ENCODE measurements around the gene GOLGA8R. TPM values are rescaled to one million over a fixed set of nuclear protein-coding genes. Genes with fewer than 3 reads are reported as not detected.
"Not testable (repeated sequence)": the region's sequence is repeated elsewhere in the genome, so short reads cannot be mapped to it uniquely, and the experiment has no call there.

GOLGA8R gene
- 1 to 10 TPM; 2.2 to 2.9 (median 2.7) TPM for total RNA-seq

DNA sequence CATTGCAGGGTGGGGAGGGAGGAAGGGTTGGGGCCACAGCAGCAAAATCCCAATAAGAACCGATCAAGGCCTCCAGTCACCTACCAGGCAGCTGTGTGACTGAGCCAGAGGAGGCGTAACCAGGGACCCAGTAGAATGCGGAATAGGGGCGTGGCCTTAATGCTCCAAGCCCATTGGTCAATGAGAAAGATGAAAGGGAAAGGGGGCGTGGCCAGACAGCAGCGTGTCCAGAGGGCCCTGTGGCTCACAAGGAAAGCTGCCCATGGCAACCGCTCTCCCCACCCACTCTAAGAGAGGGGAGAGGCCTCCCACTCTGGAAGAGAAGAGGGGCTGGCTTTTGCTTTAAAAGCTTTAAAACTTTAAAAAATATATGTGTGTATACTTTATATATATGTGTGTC lies at the start of gene GOLGA8R:
Gene GOLGA8R (minus strand): TSS at position 101 of the 400 bp plus-strand sequence. CDS start 98 bp downstream, at position 3.
- H3K27me3 ChIP-seq; H3K9me3 ChIP-seq; DNase-seq (ENCODE audit: extremely low spot score); intact Hi-C loops (cut with DNase I); H3K36me3 ChIP-seq; H3K27ac ChIP-seq (replicated peaks in 1 of 4); H3K4me1 ChIP-seq; H3K4me3 ChIP-seq: not testable (repeated sequence)
- no CpG with 5 or more reads among the region's 7 CpGs for WGBS

GRCh38 chr15:30463849-30464248 lies 49.8 kb upstream of the GOLGA8R start:
- H3K9me3 ChIP-seq; DNase-seq (ENCODE audit: extremely low spot score); H3K4me3 ChIP-seq; H3K4me1 ChIP-seq; H3K27me3 ChIP-seq; H3K27ac ChIP-seq (replicated peaks in 1 of 4); H3K36me3 ChIP-seq; intact Hi-C loops (cut with DNase I): not testable (repeated sequence)
- no CpG with 5 or more reads among the region's 1 CpG for WGBS

- H3K9me3 ChIP-seq; H3K27ac ChIP-seq (replicated peaks in 1 of 4); H3K4me3 ChIP-seq; H3K36me3 ChIP-seq; DNase-seq (ENCODE audit: extremely low spot score); H3K27me3 ChIP-seq; intact Hi-C loops (cut with DNase I); H3K4me1 ChIP-seq: not testable (repeated sequence)
- WGBS: no CpG with 5 or more reads among the region's 9 CpGs
Measured at GRCh38 chr15:30462176-30462575, 48.1 kb upstream of the GOLGA8R start.

DNA sequence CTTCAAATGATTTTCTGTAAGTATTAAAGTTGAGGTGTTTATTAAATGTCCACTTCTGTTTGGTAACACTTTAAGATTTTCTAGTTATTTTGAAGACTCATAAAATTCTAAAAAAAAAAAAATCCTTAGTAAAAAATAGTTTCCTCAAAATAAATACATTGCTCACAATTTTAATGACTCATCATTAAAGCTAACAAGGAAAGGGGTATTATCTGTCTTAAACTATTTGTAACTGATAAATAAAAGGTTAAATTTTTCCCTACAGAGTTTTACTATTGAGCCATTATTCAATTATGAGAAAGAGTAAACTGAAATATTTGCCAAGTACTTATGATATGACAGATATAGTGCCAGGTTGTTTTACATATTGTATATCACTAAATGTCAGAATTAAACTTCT lies 38.6 kb upstream of the GOLGA8R start:
- H3K4me3 ChIP-seq; intact Hi-C loops (cut with DNase I); DNase-seq (ENCODE audit: extremely low spot score): not testable (repeated sequence)

GRCh38 chr15:30438348-30438747 lies 24.3 kb upstream of the GOLGA8R start:
- H3K27ac ChIP-seq (replicated peaks in 1 of 4); H3K4me3 ChIP-seq; DNase-seq (ENCODE audit: extremely low spot score); H3K27me3 ChIP-seq; H3K36me3 ChIP-seq; intact Hi-C loops (cut with DNase I); H3K9me3 ChIP-seq; H3K4me1 ChIP-seq: not testable (repeated sequence)
- no CpG with 5 or more reads among the region's 3 CpGs for WGBS

More for the DNA sequence above, 38.6 kb upstream of the GOLGA8R start:
- H3K27me3 ChIP-seq; H3K4me1 ChIP-seq; H3K27ac ChIP-seq (replicated peaks in 1 of 4); H3K36me3 ChIP-seq; H3K9me3 ChIP-seq: not testable (repeated sequence)

- H3K4me3 ChIP-seq; DNase-seq (ENCODE audit: extremely low spot score); H3K9me3 ChIP-seq; H3K27ac ChIP-seq (replicated peaks in 1 of 4); H3K27me3 ChIP-seq; H3K4me1 ChIP-seq; intact Hi-C loops (cut with DNase I); H3K36me3 ChIP-seq: not testable (repeated sequence)
- 99% methylated on average over 4 of the region's 5 CpGs for WGBS
Measured at GRCh38 chr15:30435878-30436277, 21.8 kb upstream of the GOLGA8R start.

DNA sequence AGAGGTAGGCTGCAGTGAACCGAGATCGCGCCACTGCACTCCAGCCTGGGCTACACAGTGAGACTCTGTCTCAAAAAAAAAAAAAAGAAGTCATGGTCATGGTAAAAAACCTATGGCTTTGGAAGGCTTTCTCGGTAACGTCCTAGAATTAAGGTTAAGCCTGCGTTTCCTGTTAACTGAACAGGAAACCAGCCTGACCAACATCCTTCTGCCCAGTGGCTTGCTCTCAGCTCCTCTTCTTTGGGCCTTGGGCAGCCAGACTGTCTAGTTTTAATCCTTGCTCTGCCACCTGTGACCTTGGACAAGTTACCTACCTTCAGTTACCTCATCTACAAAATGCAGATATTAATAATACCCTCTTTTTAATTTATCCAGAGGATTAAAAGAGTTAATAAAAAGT lies 6.7 kb upstream of the GOLGA8R start:
- H3K36me3 ChIP-seq; H3K4me1 ChIP-seq; H3K27ac ChIP-seq (replicated peaks in 1 of 4); H3K9me3 ChIP-seq; H3K27me3 ChIP-seq; intact Hi-C loops (cut with DNase I); H3K4me3 ChIP-seq; DNase-seq (ENCODE audit: extremely low spot score): not testable (repeated sequence)
- 84% methylated on average over 6 of the region's 6 CpGs for WGBS

- intact Hi-C loops (cut with DNase I); H3K4me3 ChIP-seq; H3K27me3 ChIP-seq; H3K9me3 ChIP-seq; H3K36me3 ChIP-seq; DNase-seq (ENCODE audit: extremely low spot score); H3K27ac ChIP-seq (replicated peaks in 1 of 4); H3K4me1 ChIP-seq: not testable (repeated sequence)
- WGBS: 88% methylated on average over 5 of the region's 6 CpGs
Measured at GRCh38 chr15:30407636-30408035, 6.4 kb downstream of the GOLGA8R start.

DNA sequence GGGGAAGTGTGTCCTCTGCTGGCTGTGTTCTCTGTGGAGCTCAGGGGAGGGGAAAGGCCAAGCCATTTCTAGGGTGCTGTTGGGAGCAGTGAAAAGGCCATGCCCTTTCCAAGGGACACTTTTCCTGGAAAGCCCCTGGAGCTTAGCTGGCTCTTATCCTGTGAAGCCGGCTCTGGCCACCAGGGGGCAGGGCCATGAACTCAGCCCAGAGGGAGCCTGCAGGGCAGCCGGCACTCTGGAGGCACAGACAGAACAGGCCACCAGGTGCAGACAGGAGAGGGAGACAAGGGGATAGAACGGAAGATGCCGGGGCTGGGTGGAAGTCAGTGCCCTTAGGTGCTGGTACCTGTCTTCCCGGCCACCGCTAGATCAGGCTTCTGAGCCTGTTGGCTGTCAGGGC lies 15.1 kb downstream of the GOLGA8R start:
- H3K4me1 ChIP-seq; DNase-seq (ENCODE audit: extremely low spot score); intact Hi-C loops (cut with DNase I); H3K9me3 ChIP-seq; H3K27me3 ChIP-seq; H3K27ac ChIP-seq (replicated peaks in 1 of 4); H3K4me3 ChIP-seq; H3K36me3 ChIP-seq: not testable (repeated sequence)
- TF ChIP-seq, protein P1, sequence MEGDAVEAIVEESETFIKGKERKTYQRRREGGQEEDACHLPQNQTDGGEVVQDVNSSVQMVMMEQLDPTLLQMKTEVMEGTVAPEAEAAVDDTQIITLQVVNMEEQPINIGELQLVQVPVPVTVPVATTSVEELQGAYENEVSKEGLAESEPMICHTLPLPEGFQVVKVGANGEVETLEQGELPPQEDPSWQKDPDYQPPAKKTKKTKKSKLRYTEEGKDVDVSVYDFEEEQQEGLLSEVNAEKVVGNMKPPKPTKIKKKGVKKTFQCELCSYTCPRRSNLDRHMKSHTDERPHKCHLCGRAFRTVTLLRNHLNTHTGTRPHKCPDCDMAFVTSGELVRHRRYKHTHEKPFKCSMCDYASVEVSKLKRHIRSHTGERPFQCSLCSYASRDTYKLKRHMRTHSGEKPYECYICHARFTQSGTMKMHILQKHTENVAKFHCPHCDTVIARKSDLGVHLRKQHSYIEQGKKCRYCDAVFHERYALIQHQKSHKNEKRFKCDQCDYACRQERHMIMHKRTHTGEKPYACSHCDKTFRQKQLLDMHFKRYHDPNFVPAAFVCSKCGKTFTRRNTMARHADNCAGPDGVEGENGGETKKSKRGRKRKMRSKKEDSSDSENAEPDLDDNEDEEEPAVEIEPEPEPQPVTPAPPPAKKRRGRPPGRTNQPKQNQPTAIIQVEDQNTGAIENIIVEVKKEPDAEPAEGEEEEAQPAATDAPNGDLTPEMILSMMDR (IDR thresholded peaks at IDR 0.05): peak; percentile 16 to 33 (median 18)
- WGBS: no CpG with 5 or more reads among the region's 6 CpGs

GRCh38 chr15:30393664-30393991 lies 20.4 kb downstream of the GOLGA8R start:
- H3K27me3 ChIP-seq; H3K36me3 ChIP-seq; DNase-seq (ENCODE audit: extremely low spot score); H3K4me3 ChIP-seq; H3K4me1 ChIP-seq; H3K27ac ChIP-seq (replicated peaks in 1 of 4); intact Hi-C loops (cut with DNase I); H3K9me3 ChIP-seq: not testable (repeated sequence)
- WGBS: no CpG with 5 or more reads among the region's 23 CpGs

DNA sequence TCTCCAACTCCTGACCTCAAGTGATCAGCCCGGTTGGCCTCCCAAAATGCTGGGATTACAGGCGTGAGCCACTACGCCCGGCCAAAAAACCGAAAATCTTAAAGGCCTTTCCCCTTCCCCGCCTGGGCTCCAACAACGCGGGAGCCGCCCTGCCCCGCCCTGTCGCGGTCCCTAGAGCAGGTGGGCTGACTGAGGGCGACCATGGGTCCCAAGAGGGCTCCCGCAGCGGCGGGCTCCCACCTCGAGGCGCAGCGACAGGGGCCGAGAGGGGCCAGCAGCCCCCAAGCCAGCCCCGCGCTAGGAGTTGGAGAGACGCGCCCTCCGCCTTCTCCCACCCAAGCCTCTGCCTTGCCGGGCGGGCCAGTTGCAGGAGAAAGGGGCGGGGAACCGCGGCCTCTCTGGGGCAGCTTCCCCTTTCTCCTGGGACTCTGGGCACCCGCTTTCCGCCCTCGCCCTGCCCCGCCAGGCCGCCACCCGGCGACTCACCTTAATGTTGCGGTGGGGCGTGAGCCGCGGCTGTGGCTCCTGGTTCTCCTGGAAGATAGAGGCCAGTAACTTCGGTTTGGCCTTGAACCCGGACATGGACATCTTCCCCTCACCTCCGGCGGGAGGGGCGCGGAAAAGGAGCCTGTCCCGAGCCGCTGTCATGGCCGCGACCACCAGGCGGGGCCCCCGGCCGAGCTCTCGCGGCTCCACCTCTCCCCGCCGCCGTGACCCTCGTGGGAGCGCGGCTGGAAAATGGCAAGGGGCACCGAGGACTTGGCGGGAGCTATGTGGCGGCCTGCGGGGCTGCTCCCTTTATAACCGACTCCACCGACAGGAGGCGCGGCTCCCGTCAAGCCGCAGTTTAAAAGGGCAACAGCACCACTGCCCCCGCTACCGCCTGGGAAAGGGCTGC lies 21.0 kb downstream of the GOLGA8R start, which contains the start of gene CHRFAM7A:
Gene CHRFAM7A (minus strand): TSS at position 775 of the 898 bp plus-strand sequence. CDS start 10,189 bp downstream, outside the sequence.
- intact Hi-C loops (cut with DNase I); H3K4me3 ChIP-seq; H3K27me3 ChIP-seq; H3K4me1 ChIP-seq; DNase-seq (ENCODE audit: extremely low spot score); H3K36me3 ChIP-seq; H3K9me3 ChIP-seq; H3K27ac ChIP-seq (replicated peaks in 1 of 4): not testable (repeated sequence)
- no CpG with 5 or more reads among the region's 74 CpGs for WGBS

DNA sequence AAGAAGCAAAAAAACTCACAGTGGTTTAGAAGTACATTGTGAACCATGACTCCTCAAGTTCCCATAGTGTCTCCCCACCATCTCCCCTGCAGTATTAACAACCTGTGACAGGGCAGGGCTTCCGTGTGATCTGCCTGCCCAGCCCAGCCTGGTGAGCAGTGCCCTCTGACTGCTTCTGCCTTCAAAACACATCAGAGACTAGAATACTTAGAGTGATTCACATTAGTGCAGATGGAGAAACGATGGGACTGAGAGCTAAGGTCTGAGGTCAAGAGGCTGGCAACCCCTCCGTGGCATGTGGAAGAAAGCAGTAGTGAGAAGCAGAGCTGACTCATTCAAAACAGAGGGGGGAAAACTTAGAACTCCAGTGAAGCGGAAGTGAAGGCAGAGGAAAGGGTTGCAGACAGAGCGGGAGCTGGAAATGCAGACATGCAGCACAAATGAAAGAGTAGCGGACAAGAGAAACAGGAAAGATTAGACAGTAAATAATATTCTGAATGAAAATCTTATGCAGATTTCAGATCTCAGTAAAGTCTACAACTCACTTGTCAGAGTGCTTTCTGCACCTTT lies 27.7 kb downstream of the GOLGA8R start:
- DNase-seq (ENCODE audit: extremely low spot score); H3K36me3 ChIP-seq; H3K9me3 ChIP-seq; H3K27me3 ChIP-seq; intact Hi-C loops (cut with DNase I); H3K4me1 ChIP-seq; H3K27ac ChIP-seq (replicated peaks in 1 of 4); H3K4me3 ChIP-seq: not testable (repeated sequence)
- no CpG with 5 or more reads among the region's 6 CpGs for WGBS

Data from esophagus muscularis mucosa (tissue), 4 donors.